Fibroblast of lung (primary cell): ENCODE measurements around the gene CERS6. TPM values are rescaled to one million over a fixed set of nuclear protein-coding genes. Genes with fewer than 3 reads are reported as not detected.

Experiments
- DNase-seq, 2 donors: peaks; one replicate each; pipeline versions ENCODE4 v3.0.0 to v3.0.0-alpha.2; 2010; ENCODE audit warnings: low read depth in 2 of 2
- H2AFZ ChIP-seq: 2 replicates; pipeline ENCODE4 v1.5.1; 2012; ENCODE audit warnings: low read length, control low read depth, inconsistent platforms
- H3K27ac ChIP-seq: 2 replicates; pipeline ENCODE4 v1.5.1; 2011; ENCODE audit warnings: low read length, control low read depth; ENCODE audit not compliant: insufficient read depth
- H3K27me3 ChIP-seq: 2 replicates; pipeline ENCODE4 v1.5.1; 2011; ENCODE audit warnings: mild to moderate bottlenecking, low read length; ENCODE audit not compliant: control insufficient read depth, insufficient read depth
- H3K36me3 ChIP-seq: 2 replicates; pipeline ENCODE4 v1.5.1; 2011; ENCODE audit warnings: low read length; ENCODE audit not compliant: control insufficient read depth, insufficient read depth
- H3K4me1 ChIP-seq: 2 replicates; pipeline ENCODE4 v1.5.1; 2011; ENCODE audit warnings: low read length; ENCODE audit not compliant: control insufficient read depth, insufficient read depth; ENCODE audit errors: extremely low read depth
- H3K4me2 ChIP-seq: 2 replicates; pipeline ENCODE4 v1.5.1; 2011; ENCODE audit warnings: low read length, control low read depth; ENCODE audit not compliant: insufficient read depth; ENCODE audit errors: extremely low read depth
- H3K4me3 ChIP-seq, 4 experiments: fragments of 200-600 bp in 1 of 4; sonication (generic) in 1 of 4; replicated peaks in 1 of 4; 2 replicates each; pipeline ENCODE4 v1.5.1; 2011 to 2016; ENCODE audit warnings: low read length in 4 of 4, low read depth in 3 of 4, mild to moderate bottlenecking in 3 of 4, control low read depth in 2 of 4, inconsistent platforms in 1 of 4, mixed read lengths in 1 of 4; ENCODE audit not compliant: insufficient read depth in 1 of 4; ENCODE audit errors: control extremely low read depth in 1 of 4
- H3K79me2 ChIP-seq: 2 replicates; pipeline ENCODE4 v1.5.1; 2012; ENCODE audit warnings: mild to moderate bottlenecking, low read length, inconsistent platforms; ENCODE audit not compliant: control insufficient read depth, insufficient read depth
- H3K9ac ChIP-seq: 2 replicates; pipeline ENCODE4 v1.5.1; 2011; ENCODE audit warnings: mild to moderate bottlenecking, low read length, control low read depth; ENCODE audit not compliant: insufficient read depth
- H3K9me3 ChIP-seq: 2 replicates; pipeline ENCODE4 v1.5.1; 2012; ENCODE audit warnings: low read depth, low read length; ENCODE audit not compliant: control insufficient read depth, insufficient read depth
- H4K20me1 ChIP-seq: 2 replicates; pipeline ENCODE4 v1.5.1; 2011; ENCODE audit warnings: low read length; ENCODE audit not compliant: control insufficient read depth, insufficient read depth; ENCODE audit errors: extremely low read depth
- EZH2 ChIP-seq: IDR thresholded peaks from 2 replicates; pipeline ENCODE4 v1.5.1; 2012; ENCODE audit warnings: low read length, control low read depth, mild to moderate bottlenecking; ENCODE audit errors: missing control alignments
- polyA plus RNA-seq, 2 donors: library from polyadenylated mRNA; depleted of rRNA in 1 of 2; stranded (reverse) in 1 of 2; unstranded in 1 of 2; fragments of >200 nt; gene quantifications; 2 replicates each; pipeline ENCODE4 v1.2.1, GENCODE V29; 2011 to 2012; ENCODE audit warnings: missing spikeins in 1 of 2
- total RNA-seq: library from RNA; depleted of rRNA; stranded (reverse); fragments of >200 nt; gene quantifications from 2 replicates; pipeline ENCODE4 v1.2.1, GENCODE V29; 2014
- TF ChIP-seq, protein P1 (sequence below), 2 donors: IDR thresholded peaks in 1 of 2; conservative IDR thresholded peaks in 1 of 2; 1 replicate in 1 of 2; 2 replicates in 1 of 2; pipeline ENCODE4 v1.5.1; 2011 to 2012; ENCODE audit warnings: low read length in 2 of 2, control low read depth in 1 of 2, inconsistent platforms in 1 of 2, low read depth in 1 of 2, mild to moderate bottlenecking in 1 of 2

CERS6 gene
- total and polyA plus RNA-seq, 2 donors (not counting 1 experiment from before 2014, with no cell fraction given), result 7.2 to 16.5 TPM

DNA sequence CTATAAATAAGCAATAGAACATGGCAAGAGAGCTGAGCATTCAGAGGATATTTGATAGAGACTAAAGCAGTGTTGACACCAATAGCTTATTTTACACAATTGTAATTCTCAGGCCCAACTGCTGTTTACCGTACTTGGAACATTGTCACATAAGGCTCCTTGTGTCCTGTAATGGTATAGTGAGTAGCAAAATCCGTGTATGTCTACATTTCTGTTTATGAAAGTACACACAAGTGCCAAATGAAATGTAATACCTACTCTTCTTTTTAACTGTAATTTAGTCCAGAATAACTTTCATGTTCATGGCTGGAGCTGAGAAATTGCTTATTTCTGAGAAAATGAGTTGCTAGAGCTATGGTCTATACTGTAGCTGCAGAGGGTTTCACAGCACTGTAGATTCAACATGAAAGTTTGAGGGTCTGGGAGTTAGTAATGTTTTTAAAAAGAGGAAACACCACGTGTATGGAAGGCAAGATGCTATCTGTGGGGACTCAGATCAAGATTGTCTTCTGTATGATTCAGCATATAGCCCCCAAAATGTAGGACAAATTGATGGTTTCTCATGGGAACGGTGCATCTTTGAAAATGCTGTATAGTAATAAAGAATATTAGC, 236.2 kb downstream of the CERS6 start:
- no peak for DNase-seq
- H2AFZ ChIP-seq, result no peak overlapping the region
- no peaks in the 10 kb centered on the region for H4K20me1 ChIP-seq

DNA sequence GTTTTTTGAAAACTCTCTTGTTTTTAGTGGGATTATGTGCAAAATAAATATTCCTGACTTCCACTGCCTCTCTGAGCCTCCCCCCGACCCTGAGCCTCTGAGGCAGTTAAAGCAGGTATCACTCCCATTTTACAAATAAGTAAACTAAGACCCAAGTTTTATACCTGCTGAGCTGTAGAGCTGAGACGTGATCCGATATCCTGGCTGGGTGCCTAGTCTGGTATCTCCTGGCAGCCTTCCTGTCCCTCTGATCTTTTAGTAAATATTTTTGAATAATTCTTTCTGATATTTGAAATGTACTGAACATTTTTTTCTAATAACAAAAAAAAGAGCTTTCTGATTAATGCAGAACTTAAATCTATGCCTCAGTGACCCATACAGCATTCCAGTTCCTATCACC, 238.1 kb downstream of the CERS6 start:
- no peak overlapping the region for H2AFZ ChIP-seq
- no peaks in the 10 kb centered on the region for H3K79me2 ChIP-seq
- H4K20me1 ChIP-seq, result no peaks in the 10 kb centered on the region
- no peak for TF ChIP-seq EZH2
- TF ChIP-seq, protein P1, sequence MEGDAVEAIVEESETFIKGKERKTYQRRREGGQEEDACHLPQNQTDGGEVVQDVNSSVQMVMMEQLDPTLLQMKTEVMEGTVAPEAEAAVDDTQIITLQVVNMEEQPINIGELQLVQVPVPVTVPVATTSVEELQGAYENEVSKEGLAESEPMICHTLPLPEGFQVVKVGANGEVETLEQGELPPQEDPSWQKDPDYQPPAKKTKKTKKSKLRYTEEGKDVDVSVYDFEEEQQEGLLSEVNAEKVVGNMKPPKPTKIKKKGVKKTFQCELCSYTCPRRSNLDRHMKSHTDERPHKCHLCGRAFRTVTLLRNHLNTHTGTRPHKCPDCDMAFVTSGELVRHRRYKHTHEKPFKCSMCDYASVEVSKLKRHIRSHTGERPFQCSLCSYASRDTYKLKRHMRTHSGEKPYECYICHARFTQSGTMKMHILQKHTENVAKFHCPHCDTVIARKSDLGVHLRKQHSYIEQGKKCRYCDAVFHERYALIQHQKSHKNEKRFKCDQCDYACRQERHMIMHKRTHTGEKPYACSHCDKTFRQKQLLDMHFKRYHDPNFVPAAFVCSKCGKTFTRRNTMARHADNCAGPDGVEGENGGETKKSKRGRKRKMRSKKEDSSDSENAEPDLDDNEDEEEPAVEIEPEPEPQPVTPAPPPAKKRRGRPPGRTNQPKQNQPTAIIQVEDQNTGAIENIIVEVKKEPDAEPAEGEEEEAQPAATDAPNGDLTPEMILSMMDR (conservative IDR thresholded peaks at IDR 0.05 in 1 of 2, IDR thresholded peaks at IDR 0.05 in 1 of 2; ENCODE audit: low read depth in 1 of 2, low read length in 2 of 2), result no peak
- DNase-seq, result no peak
- H3K9ac ChIP-seq, result no peak overlapping the region
- no peak overlapping the region for H3K4me3 ChIP-seq
- H3K36me3 ChIP-seq, result no peaks in the 10 kb centered on the region
- H3K4me2 ChIP-seq, result no peak overlapping the region
- no peaks in the 10 kb centered on the region for H3K9me3 ChIP-seq
- H3K27ac ChIP-seq, result no peak overlapping the region
- no peaks in the 10 kb centered on the region for H3K27me3 ChIP-seq
- H3K4me1 ChIP-seq, result no peaks in the 10 kb centered on the region

More for the DNA sequence above, 236.2 kb downstream of the CERS6 start:
- H3K36me3 ChIP-seq, result no peaks in the 10 kb centered on the region
- no peak overlapping the region for H3K27ac ChIP-seq
- H3K9me3 ChIP-seq, result no peaks in the 10 kb centered on the region
- H3K79me2 ChIP-seq, result no peaks in the 10 kb centered on the region
- no peaks in the 10 kb centered on the region for H3K4me1 ChIP-seq
- no peak overlapping the region for H3K4me2 ChIP-seq
- TF ChIP-seq EZH2, result no peak
- TF ChIP-seq, protein P1 (conservative IDR thresholded peaks at IDR 0.05 in 1 of 2, IDR thresholded peaks at IDR 0.05 in 1 of 2; ENCODE audit: low read depth in 1 of 2, low read length in 2 of 2), result no peak
- no peak overlapping the region for H3K9ac ChIP-seq
- H3K27me3 ChIP-seq, result no peaks in the 10 kb centered on the region
- no peak overlapping the region for H3K4me3 ChIP-seq

DNA sequence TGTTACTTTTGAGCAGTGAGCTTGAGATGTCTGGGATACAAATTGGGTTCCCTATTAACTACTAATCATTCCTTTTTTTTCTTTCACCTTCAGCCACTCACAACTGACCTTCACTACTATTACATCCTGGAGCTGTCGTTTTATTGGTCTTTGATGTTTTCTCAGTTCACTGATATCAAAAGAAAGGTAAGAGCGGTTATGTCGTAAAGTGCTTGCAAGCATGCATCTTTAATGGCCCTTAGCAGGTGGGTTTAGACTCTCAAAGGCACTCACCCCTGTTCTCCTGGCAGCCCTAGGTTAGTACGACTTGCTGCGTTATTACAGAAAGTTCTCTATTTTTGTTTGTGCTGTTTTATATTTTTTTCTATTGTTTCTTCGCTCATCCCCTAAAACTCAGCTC, 238.8 kb downstream of the CERS6 start:
- Histone ChIP-seq H3K27me3 (no peaks in the 10 kb centered on the region), H3K27ac (no peak overlapping the region), H2AFZ (no peak overlapping the region), H3K79me2 (no peaks in the 10 kb centered on the region), H3K4me2 (no peak overlapping the region), H3K4me1 (no peaks in the 10 kb centered on the region), H3K9me3 (no peaks in the 10 kb centered on the region), H3K4me3 (no peak overlapping the region), H3K9ac (no peak overlapping the region), H4K20me1 (no peaks in the 10 kb centered on the region), H3K36me3 (no peaks in the 10 kb centered on the region)
- TF ChIP-seq, protein P1 (conservative IDR thresholded peaks at IDR 0.05 in 1 of 2, IDR thresholded peaks at IDR 0.05 in 1 of 2; ENCODE audit: low read depth in 1 of 2, low read length in 2 of 2), result no peak
- no peak for TF ChIP-seq EZH2
- no peak for DNase-seq
